GM18508 (cell line): ENCODE measurements around the gene TMEM238L.
"Not testable (repeated sequence)": the region's sequence is repeated elsewhere in the genome, so short reads cannot be mapped to it uniquely, and the experiment has no call there.

Experiments
- ATAC-seq: cut with Tn5 transposase; IDR thresholded peaks from one replicate; pipeline ENCODE4 v1.9.1; 2021; ENCODE audit warnings: moderate number of reproducible peaks; ENCODE audit not compliant: insufficient read depth, unreplicated experiment

The TMEM238L gene

GRCh38 chr17:10803830-10804475 lies at the start of gene TMEM238L:
Gene TMEM238L (minus strand): TSS chr17:10804099. CDS start chr17:10803963, 136 bp downstream.
- ATAC-seq, result no peak

GRCh38 chr17:10846636-10847035 lies 42.7 kb upstream of the TMEM238L start:
- not testable (repeated sequence) for ATAC-seq

GRCh38 chr17:10845388-10845751 lies 41.5 kb upstream of the TMEM238L start:
- ATAC-seq, result no peak

- peak; percentile 61 for ATAC-seq
These were observed 40.9 kb upstream of the TMEM238L start for GRCh38 chr17:10844621-10845387.

GRCh38 chr17:10843811-10844210 lies 39.9 kb upstream of the TMEM238L start:
- no peak for ATAC-seq

GRCh38 chr17:10842658-10843057 lies 38.8 kb upstream of the TMEM238L start:
- no peak for ATAC-seq

GRCh38 chr17:10838682-10839081 lies 34.8 kb upstream of the TMEM238L start:
- no peak for ATAC-seq

GRCh38 chr17:10837921-10838320 lies 34.0 kb upstream of the TMEM238L start, which contains the start of gene PIRT:
Gene PIRT (minus strand): TSS chr17:10838087. CDS start chr17:10825645, 12,442 bp downstream.
- no peak for ATAC-seq

- ATAC-seq, result no peak
These were observed 33.2 kb upstream of the TMEM238L start for GRCh38 chr17:10836966-10837590.

GRCh38 chr17:10836145-10836544 lies 32.2 kb upstream of the TMEM238L start:
- ATAC-seq, result no peak

GRCh38 chr17:10831696-10832095 lies 27.8 kb upstream of the TMEM238L start:
- no peak for ATAC-seq

- ATAC-seq, result no peak
These were observed 24.1 kb upstream of the TMEM238L start for GRCh38 chr17:10827898-10828552.

GRCh38 chr17:10824874-10825273 lies 21.0 kb upstream of the TMEM238L start:
- ATAC-seq, result no peak

GRCh38 chr17:10821770-10822169 lies 17.9 kb upstream of the TMEM238L start:
- ATAC-seq, result no peak

- no peak for ATAC-seq
These were observed 17.2 kb upstream of the TMEM238L start for GRCh38 chr17:10821054-10821453.

- no peak for ATAC-seq
These were observed 11.4 kb upstream of the TMEM238L start for GRCh38 chr17:10815319-10815718.

- no peak for ATAC-seq
These were observed 10.2 kb upstream of the TMEM238L start for GRCh38 chr17:10814075-10814474.

GRCh38 chr17:10812674-10813073 lies 8.8 kb upstream of the TMEM238L start:
- no peak for ATAC-seq

- ATAC-seq, result no peak
These were observed 5.7 kb upstream of the TMEM238L start for GRCh38 chr17:10809605-10810004.

GRCh38 chr17:10807704-10808128 lies 3.8 kb upstream of the TMEM238L start:
- ATAC-seq, result no peak
